HCT116 (cell line): ENCODE measurements around the gene UBE3B.

ENCODE experiments used
- CTCF ChIP-seq, 3 experiments: fragments of 200-600 bp in 1 of 3; sonication (generic) in 1 of 3; IDR thresholded peaks in 2 of 3; conservative IDR thresholded peaks in 1 of 3; 2 replicates each; pipeline ENCODE4 v1.5.1; 2012 to 2017; ENCODE audit warnings: low read depth in 2 of 3, low read length in 2 of 3, antibody characterized with exemption in 1 of 3, borderline replicate concordance in 1 of 3, control low read depth in 1 of 3, mild to moderate bottlenecking in 1 of 3, mixed read lengths in 1 of 3, mixed run types in 1 of 3, moderate library complexity in 1 of 3; ENCODE audit not compliant: insufficient read depth in 1 of 3
- MAX ChIP-seq: IDR thresholded peaks from 2 replicates; pipeline ENCODE4 v1.6.1; 2012
- POLR2A ChIP-seq: IDR thresholded peaks from 2 replicates; pipeline ENCODE4 v1.7.0; 2011; ENCODE audit warnings: borderline replicate concordance; ENCODE audit not compliant: insufficient read depth, insufficient read length; ENCODE audit errors: extremely low read depth
- POLR2AphosphoS5 ChIP-seq: IDR thresholded peaks from 2 replicates; pipeline ENCODE4 v1.6.1; 2011; ENCODE audit warnings: mild to moderate bottlenecking, low read depth, low read length, moderate library complexity
- SIN3A ChIP-seq: IDR thresholded peaks from 2 replicates; pipeline ENCODE4 v1.6.1; 2012; ENCODE audit warnings: low read depth
- SP1 ChIP-seq: IDR thresholded peaks from 2 replicates; pipeline ENCODE4 v1.6.1; 2012; ENCODE audit warnings: low read depth
- TF ChIP-seq, protein P1 (sequence below): IDR thresholded peaks from 2 replicates; pipeline ENCODE4 v1.6.1; 2012; ENCODE audit warnings: low read depth

GRCh38 chr12:109571773-109572505 lies 94.5 kb downstream of the UBE3B start:
- TF ChIP-seq CTCF (IDR thresholded peaks at IDR 0.05 in 2 of 3, conservative IDR thresholded peaks at IDR 0.05 in 1 of 3; ENCODE audit: borderline replicate concordance in 1 of 3, insufficient read depth in 1 of 3, low read depth in 2 of 3, low read length in 2 of 3) (no peak), SIN3A (no peak), POLR2AphosphoS5 (no peak), MAX (no peak), POLR2A (no peak), SP1 (no peak)
- TF ChIP-seq, protein P1, sequence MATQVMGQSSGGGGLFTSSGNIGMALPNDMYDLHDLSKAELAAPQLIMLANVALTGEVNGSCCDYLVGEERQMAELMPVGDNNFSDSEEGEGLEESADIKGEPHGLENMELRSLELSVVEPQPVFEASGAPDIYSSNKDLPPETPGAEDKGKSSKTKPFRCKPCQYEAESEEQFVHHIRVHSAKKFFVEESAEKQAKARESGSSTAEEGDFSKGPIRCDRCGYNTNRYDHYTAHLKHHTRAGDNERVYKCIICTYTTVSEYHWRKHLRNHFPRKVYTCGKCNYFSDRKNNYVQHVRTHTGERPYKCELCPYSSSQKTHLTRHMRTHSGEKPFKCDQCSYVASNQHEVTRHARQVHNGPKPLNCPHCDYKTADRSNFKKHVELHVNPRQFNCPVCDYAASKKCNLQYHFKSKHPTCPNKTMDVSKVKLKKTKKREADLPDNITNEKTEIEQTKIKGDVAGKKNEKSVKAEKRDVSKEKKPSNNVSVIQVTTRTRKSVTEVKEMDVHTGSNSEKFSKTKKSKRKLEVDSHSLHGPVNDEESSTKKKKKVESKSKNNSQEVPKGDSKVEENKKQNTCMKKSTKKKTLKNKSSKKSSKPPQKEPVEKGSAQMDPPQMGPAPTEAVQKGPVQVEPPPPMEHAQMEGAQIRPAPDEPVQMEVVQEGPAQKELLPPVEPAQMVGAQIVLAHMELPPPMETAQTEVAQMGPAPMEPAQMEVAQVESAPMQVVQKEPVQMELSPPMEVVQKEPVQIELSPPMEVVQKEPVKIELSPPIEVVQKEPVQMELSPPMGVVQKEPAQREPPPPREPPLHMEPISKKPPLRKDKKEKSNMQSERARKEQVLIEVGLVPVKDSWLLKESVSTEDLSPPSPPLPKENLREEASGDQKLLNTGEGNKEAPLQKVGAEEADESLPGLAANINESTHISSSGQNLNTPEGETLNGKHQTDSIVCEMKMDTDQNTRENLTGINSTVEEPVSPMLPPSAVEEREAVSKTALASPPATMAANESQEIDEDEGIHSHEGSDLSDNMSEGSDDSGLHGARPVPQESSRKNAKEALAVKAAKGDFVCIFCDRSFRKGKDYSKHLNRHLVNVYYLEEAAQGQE, result no peak
